ENCODE measurements around the gene DNER.

DNA sequence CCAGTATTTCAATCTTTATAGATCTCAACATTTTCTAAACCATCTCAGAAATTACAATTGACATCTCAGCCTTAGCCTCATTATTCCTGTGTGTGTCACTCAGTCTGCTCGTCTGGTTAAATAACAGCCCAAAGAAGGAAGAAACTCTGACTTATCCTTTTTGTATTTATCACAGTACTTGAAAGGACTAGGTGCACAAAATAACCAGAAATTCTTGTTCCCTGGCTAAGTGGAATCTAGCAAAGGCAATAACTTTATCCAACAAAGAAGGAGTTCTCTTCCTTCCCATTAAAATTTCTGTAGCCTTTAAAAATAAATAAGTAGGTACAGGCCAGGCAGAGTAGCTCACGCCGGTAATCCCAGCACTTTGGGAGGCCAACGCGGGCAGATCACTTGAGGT is 303.4 kb downstream of the DNER start:
- TF ChIP-seq POLR2A (IDR thresholded peaks at IDR 0.05; ENCODE audit: insufficient read depth in 1 of 2, low read depth in 2 of 2, low read length in 2 of 2): no peak
- no peak for TF ChIP-seq JUNB (CRISPR knock-in tag; IDR thresholded peaks at IDR 0.05; ENCODE audit: borderline replicate concordance)
- TF ChIP-seq EP300 (IDR thresholded peaks at IDR 0.05; ENCODE audit: low read depth in 2 of 2, low read length in 2 of 2): no peak
- no peak for TF ChIP-seq EP300 (CRISPR knock-in tag; IDR thresholded peaks at IDR 0.05; ENCODE audit: borderline replicate concordance)
- no peak for TF ChIP-seq POLR2AphosphoS5 (IDR thresholded peaks at IDR 0.05; ENCODE audit: low read depth, low read length)
- no peak for TF ChIP-seq CREB1 (IDR thresholded peaks at IDR 0.05)
- TF ChIP-seq CREB1 (CRISPR knock-in tag; IDR thresholded peaks at IDR 0.05): no peak
- no peak for TF ChIP-seq KDM1A (CRISPR knock-in tag; IDR thresholded peaks at IDR 0.05)
- no peak for TF ChIP-seq HDAC6 (IDR thresholded peaks at IDR 0.05; ENCODE audit: low read depth, low read length)

Data from HepG2 (cell line).